ENCODE data around the gene AVPR2. TPM values are rescaled to one million over a fixed set of nuclear protein-coding genes. Genes with fewer than 3 reads are reported as not detected.

Gene AVPR2
- total and polyA plus RNA-seq, 10 of the 15 experiments (the other 5 are each of a cell fraction or from before 2014, with no cell fraction given), result 0.12 to 0.37 TPM; not detected in 8

- TF ChIP-seq MAX (IDR thresholded peaks at IDR 0.05; ENCODE audit: low read depth, low read length), result 0 out of 2 replicates have a peak, but pooled peaks have one; percentile 45
- TF ChIP-seq, protein P1, sequence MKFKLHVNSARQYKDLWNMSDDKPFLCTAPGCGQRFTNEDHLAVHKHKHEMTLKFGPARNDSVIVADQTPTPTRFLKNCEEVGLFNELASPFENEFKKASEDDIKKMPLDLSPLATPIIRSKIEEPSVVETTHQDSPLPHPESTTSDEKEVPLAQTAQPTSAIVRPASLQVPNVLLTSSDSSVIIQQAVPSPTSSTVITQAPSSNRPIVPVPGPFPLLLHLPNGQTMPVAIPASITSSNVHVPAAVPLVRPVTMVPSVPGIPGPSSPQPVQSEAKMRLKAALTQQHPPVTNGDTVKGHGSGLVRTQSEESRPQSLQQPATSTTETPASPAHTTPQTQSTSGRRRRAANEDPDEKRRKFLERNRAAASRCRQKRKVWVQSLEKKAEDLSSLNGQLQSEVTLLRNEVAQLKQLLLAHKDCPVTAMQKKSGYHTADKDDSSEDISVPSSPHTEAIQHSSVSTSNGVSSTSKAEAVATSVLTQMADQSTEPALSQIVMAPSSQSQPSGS (IDR thresholded peaks at IDR 0.05; ENCODE audit: low read length), result no peak
- TF ChIP-seq, protein P2, sequence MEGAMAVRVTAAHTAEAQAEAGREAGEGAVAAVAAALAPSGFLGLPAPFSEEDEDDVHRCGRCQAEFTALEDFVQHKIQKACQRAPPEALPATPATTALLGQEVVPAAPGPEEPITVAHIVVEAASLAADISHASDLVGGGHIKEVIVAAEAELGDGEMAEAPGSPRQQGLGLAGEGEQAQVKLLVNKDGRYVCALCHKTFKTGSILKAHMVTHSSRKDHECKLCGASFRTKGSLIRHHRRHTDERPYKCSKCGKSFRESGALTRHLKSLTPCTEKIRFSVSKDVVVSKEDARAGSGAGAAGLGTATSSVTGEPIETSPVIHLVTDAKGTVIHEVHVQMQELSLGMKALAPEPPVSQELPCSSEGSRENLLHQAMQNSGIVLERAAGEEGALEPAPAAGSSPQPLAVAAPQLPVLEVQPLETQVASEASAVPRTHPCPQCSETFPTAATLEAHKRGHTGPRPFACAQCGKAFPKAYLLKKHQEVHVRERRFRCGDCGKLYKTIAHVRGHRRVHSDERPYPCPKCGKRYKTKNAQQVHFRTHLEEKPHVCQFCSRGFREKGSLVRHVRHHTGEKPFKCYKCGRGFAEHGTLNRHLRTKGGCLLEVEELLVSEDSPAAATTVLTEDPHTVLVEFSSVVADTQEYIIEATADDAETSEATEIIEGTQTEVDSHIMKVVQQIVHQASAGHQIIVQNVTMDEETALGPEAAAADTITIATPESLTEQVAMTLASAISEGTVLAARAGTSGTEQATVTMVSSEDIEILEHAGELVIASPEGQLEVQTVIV (IDR thresholded peaks at IDR 0.05; ENCODE audit: borderline replicate concordance, partially characterized antibody), result no peak
- TF ChIP-seq SIN3A (IDR thresholded peaks at IDR 0.05; ENCODE audit: low read depth, low read length), result peak; percentile 98
- TF ChIP-seq ZBED1 (IDR thresholded peaks at IDR 0.05; ENCODE audit: borderline replicate concordance), result no peak
- peak; percentile 83 for TF ChIP-seq ZBTB40 (IDR thresholded peaks at IDR 0.05; ENCODE audit: borderline replicate concordance)
- TF ChIP-seq YY1 (IDR thresholded peaks at IDR 0.05; ENCODE audit: low read depth, low read length), result peak; percentile 49
- TF ChIP-seq MXI1 (IDR thresholded peaks at IDR 0.05; ENCODE audit: low read depth, low read length), result peak; percentile 93
- TF ChIP-seq NKRF (conservative IDR thresholded peaks at IDR 0.05), result peak; percentile 84
- TF ChIP-seq CEBPB (IDR thresholded peaks at IDR 0.05; ENCODE audit: borderline replicate concordance in 1 of 2, low read depth in 2 of 2, low read length in 2 of 2), result no peak
- TF ChIP-seq NR2F1 (conservative IDR thresholded peaks at IDR 0.05), result no peak
- TF ChIP-seq CHD2 (IDR thresholded peaks at IDR 0.05; ENCODE audit: borderline replicate concordance, low read depth, low read length), result no peak
Observed at GRCh38 chrX:153875391-153876111, 28.9 kb upstream of the AVPR2 start (continued).
